NCI-H82 treated with DMSO at 0.1 percent for 48 hours (cell line): ENCODE results near the gene FADS3.
"Not testable (repeated sequence)": the region's sequence is repeated elsewhere in the genome, so short reads cannot be mapped to it uniquely, and the experiment has no call there.

Experiments
- DNase-seq: peaks from one replicate; lab custom pipeline; 2025; ENCODE audit not compliant: unreplicated experiment; lab: John Stamatoyannopoulos, UW

FADS3 gene

GRCh38 chr11:61899146-61899841 is 7.9 kb upstream of the FADS3 start:
- peak; percentile 12 for DNase-seq

GRCh38 chr11:61898247-61898582 is 6.9 kb upstream of the FADS3 start:
- DNase-seq: no peak

GRCh38 chr11:61897387-61898246 is 6.3 kb upstream of the FADS3 start:
- DNase-seq: peak; percentile 28

GRCh38 chr11:61896665-61897386 is 5.5 kb upstream of the FADS3 start:
- DNase-seq: no peak

- no peak for DNase-seq
Measured at GRCh38 chr11:61895718-61896059, 4.3 kb upstream of the FADS3 start.

GRCh38 chr11:61895046-61895717 is 3.8 kb upstream of the FADS3 start:
- DNase-seq: no peak

GRCh38 chr11:61893981-61894380 is 2.6 kb upstream of the FADS3 start:
- no peak for DNase-seq

GRCh38 chr11:61892085-61892370 is 683 bp upstream of the FADS3 start:
- DNase-seq: no peak

GRCh38 chr11:61890529-61891330 is 615 bp downstream of the FADS3 start:
- DNase-seq: no peak

GRCh38 chr11:61889831-61890230 is 1.5 kb downstream of the FADS3 start:
- DNase-seq: no peak

GRCh38 chr11:61888590-61888989 is 2.8 kb downstream of the FADS3 start:
- DNase-seq: no peak

- no peak for DNase-seq
Measured at GRCh38 chr11:61887839-61888494, 3.4 kb downstream of the FADS3 start.

GRCh38 chr11:61886643-61887042 is 4.7 kb downstream of the FADS3 start:
- DNase-seq: no peak

GRCh38 chr11:61885784-61886580 is 5.4 kb downstream of the FADS3 start:
- no peak for DNase-seq

- DNase-seq: no peak
Measured at GRCh38 chr11:61885166-61885778, 6.1 kb downstream of the FADS3 start.

GRCh38 chr11:61883947-61884346 is 7.4 kb downstream of the FADS3 start:
- no peak for DNase-seq

GRCh38 chr11:61883327-61883726 is 8.0 kb downstream of the FADS3 start:
- DNase-seq: no peak

- DNase-seq: no peak
Measured at GRCh38 chr11:61882879-61883278, 8.5 kb downstream of the FADS3 start.

- not testable (repeated sequence) for DNase-seq
Measured at GRCh38 chr11:61882267-61882666, 9.1 kb downstream of the FADS3 start.
